LNCaP clone FGC (cell line): ENCODE measurements around the gene CRX.
"Not testable (repeated sequence)": the region's sequence is repeated elsewhere in the genome, so short reads cannot be mapped to it uniquely, and the experiment has no call there.

Source experiments
- DNase-seq: peaks from one replicate; pipeline ENCODE4 v3.0.0-alpha.2; 2011; ENCODE audit warnings: low read depth
- H3K4me3 ChIP-seq: 2 replicates; pipeline ENCODE4 v1.5.1; 2011; ENCODE audit warnings: mild to moderate bottlenecking, low read depth, low read length, control low read depth
- CTCF ChIP-seq: IDR thresholded peaks from 2 replicates; pipeline ENCODE4 v1.5.1; 2012; ENCODE audit warnings: mild to moderate bottlenecking; ENCODE audit not compliant: control insufficient read depth, insufficient read depth; ENCODE audit errors: extremely low read depth

Gene CRX

GRCh38 chr19:47796785-47797184, 25.0 kb upstream of the CRX start:
- DNase-seq = no peak
- no peak overlapping the region for H3K4me3 ChIP-seq
- no peak for TF ChIP-seq CTCF

GRCh38 chr19:47797996-47798903, 23.5 kb upstream of the CRX start:
- no peak for DNase-seq
- no peak overlapping the region for H3K4me3 ChIP-seq
- no peak for TF ChIP-seq CTCF

GRCh38 chr19:47798904-47799266, 22.9 kb upstream of the CRX start:
- TF ChIP-seq CTCF = no peak
- DNase-seq = no peak
- H3K4me3 ChIP-seq = no peak overlapping the region

GRCh38 chr19:47801270-47801669, 20.5 kb upstream of the CRX start:
- DNase-seq = no peak
- H3K4me3 ChIP-seq = no peak overlapping the region
- no peak for TF ChIP-seq CTCF

GRCh38 chr19:47802521-47803043, 19.2 kb upstream of the CRX start:
- H3K4me3 ChIP-seq = no peak overlapping the region
- TF ChIP-seq CTCF = no peak
- DNase-seq = no peak

GRCh38 chr19:47803148-47803547, 18.6 kb upstream of the CRX start:
- not testable (repeated sequence) for H3K4me3 ChIP-seq, DNase-seq

- not testable (repeated sequence) for DNase-seq, H3K4me3 ChIP-seq
These were observed 18.1 kb upstream of the CRX start for GRCh38 chr19:47803671-47804070.

GRCh38 chr19:47804451-47804850, 17.3 kb upstream of the CRX start, which contains the start of gene TPRX1:
Gene TPRX1 (minus strand): TSS chr19:47804551. CDS start chr19:47804539, 12 bp downstream.
- not testable (repeated sequence) for H3K4me3 ChIP-seq, DNase-seq
